Liver (tissue), 9 donors: ENCODE results near the gene CHMP1A. TPM values are rescaled to one million over a fixed set of nuclear protein-coding genes. Genes with fewer than 3 reads are reported as not detected.

Experiments
- DNase-seq: peaks from one replicate; pipeline ENCODE4 v3.0.0-alpha.2; 2017; ENCODE audit warnings: low spot score
- H3K27ac ChIP-seq, 2 donors: one replicate each; pipeline ENCODE4 v1.7.0; 2013; ENCODE audit warnings: inconsistent platforms in 2 of 2, low read length in 2 of 2, control low read depth in 1 of 2, low read depth in 1 of 2, mild to moderate bottlenecking in 1 of 2
- H3K27me3 ChIP-seq, 4 donors: one replicate each; pipeline versions ENCODE4 v1.6.1 to v1.7.0; 2013; ENCODE audit warnings: low read length in 3 of 4, inconsistent platforms in 1 of 4, mild to moderate bottlenecking in 1 of 4, moderate library complexity in 1 of 4; ENCODE audit not compliant: control insufficient read depth in 4 of 4, insufficient read depth in 4 of 4
- H3K36me3 ChIP-seq, 4 donors: one replicate each; pipeline versions ENCODE4 v1.6.1 to v1.7.0; 2013; ENCODE audit warnings: low read length in 3 of 4, mild to moderate bottlenecking in 3 of 4, low read depth in 1 of 4, moderate library complexity in 1 of 4; ENCODE audit not compliant: control insufficient read depth in 4 of 4, insufficient read depth in 3 of 4
- H3K4me1 ChIP-seq, 4 donors: one replicate each; pipeline versions ENCODE4 v1.6.1 to v1.7.0; 2013; ENCODE audit warnings: low read length in 3 of 4, mild to moderate bottlenecking in 3 of 4, moderate library complexity in 1 of 4; ENCODE audit not compliant: control insufficient read depth in 4 of 4, insufficient read depth in 4 of 4
- H3K4me3 ChIP-seq, 3 donors: one replicate each; pipeline versions ENCODE4 v1.6.1 to v1.7.0; 2013; ENCODE audit warnings: low read length in 3 of 3, control low read depth in 1 of 3, low read depth in 1 of 3, mild to moderate bottlenecking in 1 of 3
- H3K9ac ChIP-seq, 2 donors: one replicate each; pipeline ENCODE4 v1.7.0; 2013; ENCODE audit warnings: low read length in 2 of 2, mild to moderate bottlenecking in 2 of 2, moderate library complexity in 2 of 2, control low read depth in 1 of 2, low read depth in 1 of 2
- H3K9me3 ChIP-seq, 4 donors: one replicate each; pipeline versions ENCODE4 v1.6.1 to v1.7.0; 2013; ENCODE audit warnings: low read length in 3 of 4; ENCODE audit not compliant: control insufficient read depth in 4 of 4
- CTCF ChIP-seq: fragments of 150-350 bp; IDR thresholded peaks from 2 replicates; pipeline ENCODE4 v1.5.1; 2017; ENCODE audit warnings: improper control_type of control experiment, low read depth, low read length; ENCODE audit not compliant: missing input control
- EGR1 ChIP-seq, 2 donors: IDR thresholded peaks; 2 replicates each; pipeline ENCODE4 v1.6.1; 2016 to 2018; ENCODE audit warnings: antibody characterized with exemption in 2 of 2, low read depth in 2 of 2
- FOXA1 ChIP-seq: IDR thresholded peaks from 2 replicates; pipeline ENCODE4 v1.6.1; 2016; ENCODE audit warnings: antibody characterized with exemption
- FOXA2 ChIP-seq: IDR thresholded peaks from 2 replicates; pipeline ENCODE4 v1.6.1; 2016; ENCODE audit warnings: antibody characterized with exemption
- GABPA ChIP-seq, 2 donors: IDR thresholded peaks in 1 of 2; conservative IDR thresholded peaks in 1 of 2; 2 replicates each; pipeline ENCODE4 v1.6.1; 2016; ENCODE audit warnings: antibody characterized with exemption in 2 of 2, mild to moderate bottlenecking in 1 of 2, moderate library complexity in 1 of 2
- HNF4A ChIP-seq, 2 donors: conservative IDR thresholded peaks; 2 replicates each; pipeline ENCODE4 v1.6.1; 2016; ENCODE audit warnings: antibody characterized with exemption in 2 of 2, mild to moderate bottlenecking in 2 of 2
- HNF4G ChIP-seq: IDR thresholded peaks from 2 replicates; pipeline ENCODE4 v1.6.1; 2016; ENCODE audit warnings: antibody characterized with exemption
- JUND ChIP-seq, 2 donors: IDR thresholded peaks; 2 replicates each; pipeline ENCODE4 v1.6.1; 2016; ENCODE audit warnings: antibody characterized with exemption in 2 of 2
- MAX ChIP-seq: IDR thresholded peaks from 2 replicates; pipeline ENCODE4 v1.6.1; 2016; ENCODE audit warnings: antibody characterized with exemption
- NR2F2 ChIP-seq: IDR thresholded peaks from 2 replicates; pipeline ENCODE4 v1.6.1; 2016; ENCODE audit warnings: antibody characterized with exemption
- RAD21 ChIP-seq, 2 donors: IDR thresholded peaks; 2 replicates each; pipeline ENCODE4 v1.6.1; 2016; ENCODE audit warnings: antibody characterized with exemption in 2 of 2, mild to moderate bottlenecking in 2 of 2
- REST ChIP-seq: IDR thresholded peaks from 2 replicates; pipeline ENCODE4 v1.6.1; 2016; ENCODE audit warnings: antibody characterized with exemption, mild to moderate bottlenecking
- RXRA ChIP-seq, 2 donors: IDR thresholded peaks; 2 replicates each; pipeline ENCODE4 v1.6.1; 2017 to 2018; ENCODE audit warnings: antibody characterized with exemption in 2 of 2, mild to moderate bottlenecking in 1 of 2
- SP1 ChIP-seq: IDR thresholded peaks from 2 replicates; pipeline ENCODE4 v1.6.1; 2018; ENCODE audit warnings: antibody characterized with exemption, mild to moderate bottlenecking
- TAF1 ChIP-seq: conservative IDR thresholded peaks from 2 replicates; pipeline ENCODE4 v1.6.1; 2016; ENCODE audit warnings: antibody characterized with exemption, mild to moderate bottlenecking
- YY1 ChIP-seq: IDR thresholded peaks from 2 replicates; pipeline ENCODE4 v1.6.1; 2016; ENCODE audit warnings: antibody characterized with exemption, mild to moderate bottlenecking
- ZBTB33 ChIP-seq: IDR thresholded peaks from 2 replicates; pipeline ENCODE4 v1.6.1; 2016; ENCODE audit warnings: antibody characterized with exemption
- WGBS: extraction: QIAGEN DNeasy Blood & Tissue Kit; methylation state at CpG from one replicate; pipeline ENCODE4 v1.1.7; 2013; 5-methylcytosine and 5-hydroxymethylcytosine counted together
- polyA plus RNA-seq, 2 donors: library from polyadenylated mRNA; stranded (reverse) in 1 of 2; unstranded in 1 of 2; fragments of 200-250 nt in 1 of 2; fragments of >200 nt in 1 of 2; fragmentation: Nextera tagmentation in 1 of 2; extraction: Ambion mirVana in 1 of 2; gene quantifications; one replicate each; pipeline versions ENCODE4 v1.2.1 to v1.2.3, GENCODE V29; 2013 to 2015
- total RNA-seq, 2 donors: library from RNA; depleted of rRNA; stranded (reverse); fragments of >200 nt; gene quantifications; one replicate each; pipeline ENCODE4 v1.2.3, GENCODE V29; 2014
- TF ChIP-seq, protein P1 (sequence below): IDR thresholded peaks from 2 replicates; pipeline ENCODE4 v1.6.1; 2016; ENCODE audit warnings: antibody characterized with exemption
- donor health status: healthy.
- donor health status: healthy.
- donor health status: healthy.
- donor health status: healthy.
- donor health status: healthy.

The CHMP1A gene
- total and polyA plus RNA-seq, 4 donors = 25.7 to 36.7 (median 32.3) TPM

DNA sequence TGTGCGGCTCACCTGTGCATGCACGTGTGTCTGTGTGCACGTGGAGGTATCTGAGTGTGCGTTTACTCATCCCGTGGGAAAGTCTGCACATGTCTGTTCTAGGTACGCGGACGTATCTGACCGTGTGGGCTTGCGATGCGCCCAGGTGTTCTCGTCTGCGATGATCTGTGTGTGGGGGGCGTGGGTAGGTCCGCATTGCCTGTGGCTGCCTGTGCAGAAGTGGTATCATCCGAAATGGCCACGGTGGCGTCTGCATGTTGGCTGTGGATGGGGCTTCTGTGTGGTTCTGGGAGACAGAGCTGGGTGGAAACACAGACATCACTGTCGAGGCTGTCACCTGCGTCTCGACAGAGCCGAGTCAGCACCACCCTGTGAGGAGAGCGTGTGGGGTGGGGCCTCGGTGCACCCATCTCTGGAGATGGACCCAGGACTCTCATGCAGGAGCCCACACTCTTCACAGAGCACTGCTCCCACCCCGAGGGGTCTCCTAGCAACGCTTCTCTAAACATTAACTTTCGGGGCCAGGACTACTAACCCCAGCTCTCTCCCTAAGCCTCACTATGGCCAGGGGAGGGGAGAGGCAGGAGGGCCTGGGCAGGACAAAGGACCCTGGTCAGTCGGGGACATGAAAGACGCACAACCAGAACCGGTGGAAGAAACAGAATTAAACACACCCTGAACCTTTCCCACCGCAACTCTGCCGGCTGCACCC, 35.7 kb downstream of the CHMP1A start (continued):
- TF ChIP-seq JUND (IDR thresholded peaks at IDR 0.05) = no peak
- TF ChIP-seq EGR1 (IDR thresholded peaks at IDR 0.05; ENCODE audit: low read depth in 2 of 2) = no peak
- TF ChIP-seq HNF4G = no peak

GRCh38 chr16:89621136-89621697, 36.3 kb downstream of the CHMP1A start:
- H3K4me3 ChIP-seq = no peak overlapping the region
- no peaks in the 10 kb centered on the region for H3K4me1 ChIP-seq
- no peak for DNase-seq
- H3K9me3 ChIP-seq = no peaks in the 10 kb centered on the region
- no peak overlapping the region for H3K27ac ChIP-seq
- 88% methylated on average over 18 of the region's 18 CpGs for WGBS
- H3K27me3 ChIP-seq = no peaks in the 10 kb centered on the region
- TF ChIP-seq REST (no peak), FOXA1 (no peak), GABPA (IDR thresholded peaks at IDR 0.05 in 1 of 2, conservative IDR thresholded peaks at IDR 0.05 in 1 of 2) (no peak), JUND (IDR thresholded peaks at IDR 0.05) (no peak), YY1 (no peak), NR2F2 (no peak), EGR1 (IDR thresholded peaks at IDR 0.05; ENCODE audit: low read depth in 2 of 2) (no peak), FOXA2 (no peak), RAD21 (IDR thresholded peaks at IDR 0.05) (no peak), CTCF (no peak), ZBTB33 (no peak), TAF1 (no peak), SP1 (no peak), HNF4G (no peak), MAX (no peak), HNF4A (conservative IDR thresholded peaks at IDR 0.05) (no peak), RXRA (IDR thresholded peaks at IDR 0.05) (no peak)
- TF ChIP-seq, protein P1, sequence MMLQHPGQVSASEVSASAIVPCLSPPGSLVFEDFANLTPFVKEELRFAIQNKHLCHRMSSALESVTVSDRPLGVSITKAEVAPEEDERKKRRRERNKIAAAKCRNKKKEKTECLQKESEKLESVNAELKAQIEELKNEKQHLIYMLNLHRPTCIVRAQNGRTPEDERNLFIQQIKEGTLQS = no peak
- H3K36me3 ChIP-seq = no peaks in the 10 kb centered on the region
- no peak overlapping the region for H3K9ac ChIP-seq
